HG02642 (cell line): ENCODE results near the gene HTR1B.
A peak's percentile ranks its signal among the peaks of the same experiment; 100 is the strongest.

Experiments used
- ATAC-seq: cut with Tn5 transposase; IDR thresholded peaks from one replicate; pipeline ENCODE4 v1.9.1; 2021; ENCODE audit warnings: mild to moderate bottlenecking; ENCODE audit not compliant: unreplicated experiment, poor library complexity

The HTR1B gene

DNA sequence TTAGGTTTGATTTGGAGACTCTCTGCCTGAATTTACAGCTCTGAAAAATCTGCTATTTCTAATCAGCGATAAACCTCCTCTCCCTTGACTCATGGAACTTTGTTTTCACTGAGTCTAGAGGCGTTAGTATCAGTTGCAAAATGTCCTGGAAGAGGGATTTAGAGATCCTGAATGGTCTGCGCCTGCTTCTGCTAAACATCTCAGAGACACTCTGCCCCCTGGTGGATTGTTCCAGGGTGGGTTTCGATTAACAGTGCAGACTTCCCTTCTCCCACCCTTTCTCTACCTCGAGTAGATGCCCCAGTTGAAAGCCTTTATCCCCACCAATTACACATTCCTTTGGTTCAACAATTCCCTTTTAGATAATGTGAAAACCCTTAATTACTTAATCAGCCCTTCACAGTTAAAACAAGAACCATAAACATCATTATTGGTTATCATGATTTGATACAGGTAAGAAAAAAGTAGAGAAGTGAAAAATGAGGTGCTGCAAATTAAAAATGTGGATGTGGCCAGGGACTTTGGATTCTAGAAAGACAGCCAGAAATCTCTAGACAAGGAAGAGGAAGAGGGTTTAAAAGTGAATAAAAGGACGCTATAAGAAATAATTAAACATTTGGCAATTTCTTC lies 5.5 kb downstream of the HTR1B start:
- ATAC-seq, result no peak

DNA sequence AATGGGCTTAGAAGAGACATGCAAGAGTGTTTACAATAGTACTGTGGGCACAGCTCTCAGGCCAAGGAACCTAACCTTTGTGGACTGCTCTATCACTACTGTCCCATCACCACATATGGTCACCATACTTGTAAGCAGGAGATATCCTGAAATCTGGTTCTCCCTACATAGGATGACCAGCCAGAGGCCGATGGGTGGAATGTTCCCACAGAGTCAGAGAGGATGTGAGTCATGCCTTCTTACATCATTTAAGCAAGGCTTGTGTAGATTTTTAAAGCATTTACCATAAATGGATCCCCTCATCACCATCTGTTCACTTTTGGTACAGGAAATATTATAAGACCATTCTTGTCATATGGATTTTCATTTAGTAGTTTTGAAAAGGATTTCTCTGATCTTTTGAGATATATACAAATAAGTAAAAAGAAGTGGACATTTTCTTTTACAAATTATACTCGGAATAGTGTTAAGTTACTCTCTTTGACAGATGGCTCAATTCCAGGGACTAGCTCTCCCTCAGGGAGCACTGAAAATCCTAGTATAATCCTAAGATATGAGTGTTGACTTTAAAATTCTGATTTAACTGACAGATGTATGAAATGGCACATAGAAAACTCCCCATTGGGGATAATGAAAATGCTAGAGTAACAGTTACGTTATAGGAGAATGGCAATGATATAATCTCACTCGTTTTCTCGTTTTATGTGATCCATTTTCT lies 6.6 kb downstream of the HTR1B start:
- no peak for ATAC-seq

DNA sequence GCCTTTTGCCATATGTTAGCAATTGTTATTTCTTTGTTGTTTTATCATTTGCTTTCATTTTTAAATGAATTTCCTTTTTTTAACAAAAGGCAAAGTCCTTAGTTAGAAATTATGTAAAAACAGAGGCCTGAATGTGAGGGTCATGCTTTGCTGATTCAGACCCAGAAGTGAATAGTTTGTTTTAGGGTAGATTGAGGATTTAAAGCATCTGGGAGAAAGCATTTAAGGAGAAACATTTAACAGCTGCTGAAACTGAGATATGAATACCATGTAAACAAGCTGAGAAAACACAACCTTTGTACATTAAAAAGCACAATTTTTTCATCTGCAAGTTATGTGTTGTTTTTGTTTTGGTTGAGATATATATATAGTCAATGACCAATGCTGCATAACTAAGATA lies 8.0 kb downstream of the HTR1B start:
- ATAC-seq, result no peak

DNA sequence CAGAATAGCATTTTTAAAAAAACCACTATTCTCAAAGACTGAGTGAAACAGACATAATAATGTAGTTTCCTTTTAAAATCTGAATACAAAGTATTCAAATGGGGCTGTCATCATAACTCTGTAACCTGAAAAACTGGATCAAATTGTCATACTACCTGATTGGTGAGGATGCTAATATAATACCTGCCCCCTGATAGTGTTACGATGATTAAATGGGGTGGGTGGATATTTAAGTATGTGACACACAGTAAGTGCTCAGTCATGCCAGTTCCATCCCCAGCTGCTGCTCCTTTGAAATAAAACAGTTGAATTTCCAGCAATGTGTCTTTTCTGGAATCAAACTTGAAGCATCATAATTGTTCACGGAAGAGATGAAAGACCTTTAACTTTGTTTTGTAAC lies 8.9 kb downstream of the HTR1B start:
- ATAC-seq, result no peak

DNA sequence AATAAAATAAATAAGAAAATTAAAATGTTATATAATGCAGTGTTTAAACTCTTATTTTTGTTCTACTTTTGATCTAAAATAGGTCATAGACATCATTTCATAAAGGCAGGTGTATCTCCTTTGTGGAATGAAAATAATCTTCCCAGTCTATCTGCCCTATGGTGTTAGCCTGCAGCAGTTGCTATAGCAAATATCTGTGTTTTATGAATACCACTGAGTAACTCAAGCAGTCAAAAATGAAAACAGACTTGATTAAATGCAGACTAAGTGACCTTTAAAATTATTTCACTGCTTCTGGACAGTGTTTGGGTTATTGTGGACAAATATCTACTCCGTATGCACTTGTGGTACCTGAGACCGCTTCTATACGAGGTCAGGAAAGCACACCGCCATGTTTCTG lies 11.8 kb downstream of the HTR1B start:
- no peak for ATAC-seq

DNA sequence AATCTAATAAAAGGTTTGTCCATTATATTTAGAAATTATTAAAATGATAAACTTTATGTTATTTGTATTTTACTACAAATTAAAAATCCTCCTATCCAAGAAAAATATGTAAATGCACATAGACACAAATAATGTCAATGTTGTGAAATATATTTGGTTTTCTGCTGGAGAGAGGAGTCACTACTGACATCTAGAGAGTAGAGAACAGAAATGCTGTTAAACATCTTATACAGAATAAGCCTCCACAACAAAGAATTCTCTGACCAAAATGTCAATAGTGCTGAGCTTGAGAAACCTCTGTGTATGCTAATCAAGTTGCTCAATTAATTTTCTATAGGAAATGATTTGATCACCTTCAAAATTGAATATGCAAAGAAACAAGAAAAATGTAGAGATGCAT lies 12.4 kb downstream of the HTR1B start:
- no peak for ATAC-seq

DNA sequence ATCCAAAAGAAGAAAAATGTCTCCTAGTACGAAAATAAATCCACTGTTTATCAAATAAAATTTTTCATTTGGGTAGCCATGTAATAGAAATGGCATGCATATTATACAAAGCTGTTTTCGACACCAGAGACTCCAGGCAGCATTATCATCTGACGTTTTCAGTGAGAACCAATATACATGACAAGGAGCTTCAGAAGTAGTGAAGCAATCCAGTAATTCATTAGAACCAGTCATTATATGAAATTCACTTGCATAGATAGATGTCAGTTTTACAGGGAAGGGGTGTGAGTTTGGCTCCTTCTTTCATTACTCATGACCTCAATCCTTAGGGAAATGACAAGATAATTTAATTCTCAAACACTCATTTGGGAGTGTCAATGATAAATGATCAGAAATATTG lies 14.7 kb downstream of the HTR1B start:
- no peak for ATAC-seq

DNA sequence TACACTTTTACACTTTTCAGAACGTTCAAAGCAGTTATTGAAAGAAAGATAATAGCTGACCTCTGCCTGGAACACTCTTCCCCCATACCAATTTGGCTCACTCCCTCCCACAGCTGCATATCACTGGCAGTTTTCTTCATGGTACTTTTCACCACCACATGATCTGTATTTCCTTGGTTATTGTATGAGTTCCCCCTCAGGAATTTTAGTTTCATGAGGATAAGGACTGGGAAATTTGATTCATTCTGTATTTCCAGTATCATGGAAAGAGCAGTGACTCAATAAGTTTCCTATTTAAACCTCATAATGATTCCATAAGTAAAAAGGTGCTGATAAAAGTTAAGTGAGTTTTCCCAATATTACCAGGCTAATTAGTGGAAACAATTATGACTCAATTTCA lies 16.0 kb downstream of the HTR1B start:
- no peak for ATAC-seq

DNA sequence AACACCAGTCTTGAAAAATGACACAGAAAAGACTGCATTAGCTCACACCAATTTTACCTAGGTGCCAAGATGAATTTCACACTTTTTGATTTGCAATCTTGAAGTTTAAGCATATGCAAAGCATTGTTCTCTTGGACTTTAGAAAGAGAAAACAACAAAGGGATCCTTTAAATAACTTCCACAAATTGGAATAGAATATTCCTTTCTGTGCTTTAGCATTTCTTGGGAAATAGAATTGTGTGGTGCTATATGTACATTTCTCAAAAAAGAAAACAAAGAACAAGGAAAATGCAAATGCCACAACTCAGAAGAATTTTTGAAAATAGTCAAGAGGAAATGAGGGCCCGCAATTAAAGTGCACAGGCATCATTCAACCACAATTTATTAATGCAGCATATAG lies 17.0 kb downstream of the HTR1B start:
- ATAC-seq, result no peak

DNA sequence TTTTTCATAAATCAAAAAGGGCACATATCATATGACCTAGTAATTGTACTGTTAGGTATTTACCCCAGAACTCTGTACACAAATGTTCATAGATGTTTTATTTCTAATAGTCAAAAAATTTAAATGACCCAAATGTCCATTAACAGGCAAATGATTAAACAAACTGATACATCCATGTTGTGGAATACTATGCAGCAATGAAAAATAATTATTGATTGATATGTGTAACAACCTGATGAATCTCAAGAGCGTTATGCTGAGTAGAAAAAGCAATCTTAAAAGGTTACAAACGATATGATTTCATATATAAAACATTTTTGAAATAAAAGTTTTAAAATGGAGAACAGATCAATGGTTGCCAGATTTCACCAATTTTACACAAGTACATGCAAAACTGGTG lies 18.1 kb downstream of the HTR1B start:
- ATAC-seq, result no peak

DNA sequence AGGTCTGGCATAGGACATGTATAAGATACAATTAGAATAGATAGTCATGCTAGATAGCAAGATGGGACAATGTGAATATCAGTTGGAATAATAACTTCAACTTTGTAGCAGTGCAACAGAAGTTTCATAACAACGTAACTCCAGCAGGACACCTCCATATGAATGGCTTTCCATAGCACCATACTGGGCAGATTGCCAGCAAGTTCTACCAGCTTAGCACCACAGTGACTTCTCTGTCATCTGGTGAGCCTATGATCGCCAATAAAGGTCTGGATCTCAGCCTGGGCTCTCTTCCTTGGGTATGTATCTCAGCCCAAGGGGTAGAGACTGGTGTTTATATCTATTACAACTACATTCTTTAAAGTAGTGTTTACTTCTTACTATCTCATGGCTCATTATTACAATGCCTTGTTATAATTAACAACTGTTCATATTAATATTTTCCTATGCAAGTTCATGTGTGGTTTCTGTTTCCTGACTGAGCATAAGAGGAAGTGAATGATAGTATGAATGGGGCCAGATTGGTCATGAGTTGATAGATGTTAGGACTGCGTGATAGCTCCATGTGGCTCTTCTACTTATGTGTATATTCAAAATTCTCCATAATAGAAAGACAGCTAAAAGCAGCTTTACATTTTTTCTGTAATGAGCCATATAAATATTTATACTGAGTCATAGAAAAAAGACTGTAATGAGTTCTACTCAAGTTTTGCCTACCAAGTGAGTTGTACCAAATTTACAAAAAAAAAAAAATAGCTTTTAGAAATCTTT lies 22.9 kb downstream of the HTR1B start:
- no peak for ATAC-seq

DNA sequence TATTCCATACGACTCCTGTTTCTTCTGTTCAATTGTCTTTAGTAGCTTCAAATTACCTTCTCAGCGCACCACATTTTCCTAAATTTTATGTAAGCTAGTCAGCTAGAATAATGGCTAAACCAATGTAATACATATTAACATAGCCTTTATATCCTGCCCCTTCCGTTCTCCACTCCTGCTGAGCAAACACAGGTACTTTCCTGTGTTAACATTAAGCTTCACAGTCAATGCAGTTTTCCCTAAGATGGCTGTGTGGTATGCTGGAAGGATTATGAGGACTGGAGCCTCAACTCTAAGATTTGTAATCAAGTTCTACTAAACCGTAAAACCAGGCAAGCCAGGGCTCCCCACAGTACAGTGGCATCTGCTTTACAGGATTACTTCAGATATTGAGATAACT lies 29.4 kb downstream of the HTR1B start:
- no peak for ATAC-seq

DNA sequence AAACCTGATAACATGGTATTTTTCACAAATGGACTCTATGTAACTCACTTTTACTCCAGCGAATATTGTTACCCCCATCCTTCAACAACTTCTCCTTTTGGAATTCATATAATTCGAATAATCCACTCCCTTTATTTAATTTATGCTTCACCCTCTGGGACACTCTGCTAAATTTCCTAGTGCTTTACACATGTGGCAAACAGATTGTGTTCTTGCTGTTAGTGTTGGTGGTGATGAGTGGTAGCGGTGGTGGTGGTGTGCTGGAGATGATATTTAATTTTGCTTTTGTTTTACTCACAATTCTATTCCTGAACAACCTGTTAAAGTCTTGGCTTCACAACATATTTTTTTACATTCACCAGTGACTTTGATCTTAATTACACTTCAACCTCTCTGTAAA lies 32.8 kb downstream of the HTR1B start:
- ATAC-seq, result no peak

DNA sequence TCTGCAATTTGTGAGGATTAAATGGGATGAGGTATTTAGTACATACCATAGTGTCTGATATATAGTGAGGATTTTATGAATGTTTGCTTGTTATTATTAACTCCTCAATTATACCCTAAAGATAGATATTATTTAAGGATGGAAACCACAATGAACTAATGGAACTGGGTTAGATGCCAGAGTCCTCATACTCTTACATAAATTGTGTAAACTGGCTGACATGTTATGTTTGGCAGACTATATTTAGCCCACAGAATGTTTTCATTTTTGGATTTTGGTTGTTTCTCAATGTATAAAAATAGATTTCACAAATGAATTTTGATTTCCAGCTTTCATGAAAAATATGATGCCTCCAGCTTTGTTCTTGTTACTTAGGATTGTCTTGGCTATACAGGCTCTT lies 37.6 kb downstream of the HTR1B start:
- no peak for ATAC-seq

DNA sequence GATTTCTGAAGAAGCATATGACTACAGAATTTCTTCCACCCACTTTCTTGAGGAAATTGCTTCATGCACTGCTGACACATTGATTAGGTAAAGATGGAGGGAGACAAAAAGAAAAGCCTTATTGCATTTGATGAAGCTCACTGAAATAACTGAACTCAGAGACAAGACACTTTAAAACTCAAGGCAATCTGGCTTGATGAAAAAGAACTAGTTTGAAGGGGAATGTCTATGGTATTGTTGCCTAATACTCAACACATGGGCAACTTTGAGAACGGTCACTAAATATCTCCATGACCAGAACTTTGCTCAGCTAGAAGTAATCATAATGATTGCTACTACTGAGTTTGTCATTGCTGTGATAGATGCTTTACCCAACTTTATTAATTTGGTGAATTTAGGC lies 38.1 kb downstream of the HTR1B start:
- ATAC-seq, result no peak

DNA sequence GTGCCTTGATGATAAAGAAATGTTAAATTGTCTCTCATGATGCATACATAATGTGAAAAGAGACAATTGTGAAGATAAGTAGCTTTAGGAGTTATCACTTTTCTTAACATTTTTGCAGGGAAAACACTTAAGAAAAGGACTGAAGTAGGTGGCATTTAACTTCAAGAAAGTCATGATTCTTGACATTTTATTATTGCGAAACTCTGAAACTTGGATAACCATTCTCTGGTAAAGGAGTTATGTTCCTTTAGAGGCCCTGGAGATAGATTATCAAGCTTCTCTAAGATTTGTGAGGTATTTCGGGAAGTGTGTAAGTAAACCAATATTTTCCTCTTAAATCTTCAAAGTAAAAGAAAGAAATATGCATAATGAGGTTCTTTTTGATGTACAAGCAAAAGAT lies 38.5 kb downstream of the HTR1B start:
- ATAC-seq, result no peak

DNA sequence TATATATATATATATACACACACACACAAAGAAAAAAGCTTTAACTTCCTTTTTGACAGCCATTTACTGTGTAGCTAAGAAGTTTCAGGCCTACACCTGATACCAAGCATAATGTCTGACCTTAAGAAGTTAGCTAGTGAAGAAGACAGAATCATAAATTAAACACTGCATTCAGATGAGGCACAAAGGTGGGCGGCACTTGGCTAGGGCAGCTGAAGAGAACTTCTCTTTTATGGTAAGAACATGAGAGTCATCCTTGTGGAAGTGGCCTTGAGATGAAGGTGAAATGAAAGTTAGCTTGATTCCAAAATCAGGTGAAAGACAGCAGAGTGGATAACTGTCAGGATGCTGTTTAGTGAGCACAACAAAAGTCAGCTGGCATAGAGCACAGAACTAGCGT lies 46.5 kb downstream of the HTR1B start:
- no peak for ATAC-seq

DNA sequence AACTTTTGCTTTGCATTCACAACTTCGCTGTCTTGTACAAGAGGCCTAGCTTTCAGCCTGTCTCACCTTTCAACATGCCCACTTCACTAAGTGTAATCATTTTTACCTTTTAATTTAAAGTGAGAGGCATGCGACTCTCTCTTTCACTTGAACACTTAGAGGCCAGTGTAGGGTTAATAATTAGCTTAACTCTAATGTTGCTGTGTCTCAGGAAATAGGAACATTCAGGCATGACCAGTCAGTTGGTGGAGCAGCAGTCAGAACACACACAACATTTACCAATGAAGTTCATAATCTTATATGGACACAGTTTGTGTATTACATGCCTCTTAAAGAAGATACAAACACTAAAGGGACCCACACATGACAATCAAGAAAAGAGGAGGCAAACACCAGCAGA lies 47.6 kb downstream of the HTR1B start:
- ATAC-seq, result peak; percentile 62
